Esophagus muscularis mucosa (tissue), 4 donors: ENCODE data around the gene SDK2. TPM values are rescaled to one million over a fixed set of nuclear protein-coding genes. Genes with fewer than 3 reads are reported as not detected.
A peak's percentile ranks its signal among the peaks of the same experiment; 100 is the strongest.

Experiments used
- DNase-seq: peaks from one replicate; pipeline ENCODE4 v3.0.0-alpha.2; 2017; ENCODE audit errors: extremely low spot score
- H3K27ac ChIP-seq, 4 donors: fragments of 200-600 bp; sonication (generic); replicated peaks in 1 of 4; 1 replicate in 3 of 4; 2 replicates in 1 of 4; pipeline ENCODE4 v1.5.1; 2016 to 2019; ENCODE audit warnings: mild to moderate bottlenecking in 1 of 4
- H3K27me3 ChIP-seq, 4 donors: fragments of 200-600 bp; sonication (generic); one replicate each; pipeline versions ENCODE4 v1.5.1 to v1.6.0; 2016 to 2019
- H3K36me3 ChIP-seq, 4 donors: fragments of 200-600 bp; sonication (generic); one replicate each; pipeline ENCODE4 v1.5.1; 2016 to 2019
- H3K4me1 ChIP-seq, 4 donors: fragments of 200-600 bp; sonication (generic); one replicate each; pipeline ENCODE4 v1.5.1; 2016 to 2019
- H3K4me3 ChIP-seq, 4 donors: fragments of 200-600 bp; sonication (generic); 1 replicate in 2 of 4; 2 replicates in 2 of 4; pipeline ENCODE4 v1.5.1; 2016 to 2019; ENCODE audit warnings: mild to moderate bottlenecking in 4 of 4, moderate library complexity in 1 of 4
- H3K9me3 ChIP-seq, 4 donors: fragments of 200-600 bp; sonication (generic); 1 replicate in 3 of 4; 2 replicates in 1 of 4; pipeline ENCODE4 v1.5.1; 2016 to 2019
- CTCF ChIP-seq, 3 experiments: fragments of 200-600 bp in 2 of 3; fragments of 450-650 bp in 1 of 3; sonication (generic) in 2 of 3; IDR thresholded peaks; one replicate each; pipeline ENCODE4 v1.5.1; 2017 to 2019; ENCODE audit warnings: antibody characterized with exemption in 3 of 3, mild to moderate bottlenecking in 2 of 3, moderate library complexity in 1 of 3
- EP300 ChIP-seq: sonication (generic); formaldehyde crosslinking; IDR thresholded peaks from one replicate; pipeline ENCODE4 v1.6.1; 2017; ENCODE audit warnings: antibody characterized with exemption
- POLR2A ChIP-seq: fragments of 450-650 bp; IDR thresholded peaks from one replicate; pipeline ENCODE4 v1.6.1; 2017; ENCODE audit warnings: antibody characterized with exemption, moderate library complexity, mild to moderate bottlenecking, low read depth
- POLR2AphosphoS5 ChIP-seq, 2 donors: sonication (generic); formaldehyde crosslinking; IDR thresholded peaks; one replicate each; pipeline ENCODE4 v1.6.1; 2017; ENCODE audit warnings: antibody characterized with exemption in 2 of 2
- WGBS: methylation state at CpG from one replicate; pipeline ENCODE4 v1.1.5; 2018; 5-methylcytosine and 5-hydroxymethylcytosine counted together
- intact Hi-C: fragments of 100-400 bp; cut with DNase I; formaldehyde crosslinking; loops from one replicate; pipeline ENCODE4 v1.15.1; 2023
- total RNA-seq, 4 donors: library from RNA; depleted of rRNA; stranded (reverse); fragments of >200 nt; gene quantifications; one replicate each; pipeline versions ENCODE4 v1.1.0 to v1.2.1, GENCODE V29; 2016

The SDK2 gene
- 1 to 10 TPM in 2 of 4 donors, under 1 TPM in 2; 0.42 to 2.0 (median 1.2) TPM for total RNA-seq

GRCh38 chr17:73644145-73645049 lies at the start of gene SDK2:
SDK2 (minus strand) TSS chr17:73644445; CDS start chr17:73644088, 357 bp downstream.
- no peak for DNase-seq
- intact Hi-C loops, result no loop called here
- H3K27me3 ChIP-seq, result peaks cover 0 to 89% (median 33%) of the 10 kb centered on the region in 4 donors
- no peaks in the 10 kb centered on the region for H3K9me3 ChIP-seq
- H3K36me3 ChIP-seq, result no peaks in the 10 kb centered on the region
- peak within 1 kb of the TSS; percentile 52 to 64 (median 54) for H3K4me3 ChIP-seq
- H3K4me1 ChIP-seq, result peaks cover 19 to 38% (median 35%) of the 10 kb centered on the region in 4 donors
- TF ChIP-seq POLR2AphosphoS5 (IDR thresholded peaks at IDR 0.05), result no peak
- TF ChIP-seq EP300, result no peak
- no peak for TF ChIP-seq CTCF (IDR thresholded peaks at IDR 0.05)
- no peak for TF ChIP-seq POLR2A
- H3K27ac ChIP-seq, result peak within 1 kb of the TSS in 1 of 4 donors; percentile 18
- 0% methylated on average over 8 of the region's 105 CpGs for WGBS

- H3K4me3 ChIP-seq, result no peak overlapping the region
- TF ChIP-seq POLR2A, result no peak
- TF ChIP-seq CTCF (IDR thresholded peaks at IDR 0.05), result no peak
- no peak for TF ChIP-seq EP300
- no peak for TF ChIP-seq POLR2AphosphoS5 (IDR thresholded peaks at IDR 0.05)
- peaks cover 0 to 31% (median 0%) of the 10 kb centered on the region in 4 donors for H3K27me3 ChIP-seq
- H3K27ac ChIP-seq, result no peak overlapping the region
- H3K9me3 ChIP-seq, result no peaks in the 10 kb centered on the region
- WGBS, result 80% methylated on average over 12 of the region's 12 CpGs
- no peaks in the 10 kb centered on the region for H3K36me3 ChIP-seq
- DNase-seq, result peak; percentile 74
- H3K4me1 ChIP-seq, result no peaks in the 10 kb centered on the region
- intact Hi-C loops, result no loop called here
Observed at GRCh38 chr17:73693071-73693470, 48.8 kb upstream of the SDK2 start.

GRCh38 chr17:73691321-73691766 lies 47.1 kb upstream of the SDK2 start:
- Histone ChIP-seq H3K27me3 (peaks cover 0 to 21% (median 0%) of the 10 kb centered on the region in 4 donors), H3K4me3 (no peak overlapping the region), H3K27ac (no peak overlapping the region), H3K4me1 (no peaks in the 10 kb centered on the region), H3K9me3 (peaks cover 0 to 2% (median 0%) of the 10 kb centered on the region in 4 donors), H3K36me3 (no peaks in the 10 kb centered on the region)
- intact Hi-C loops, result no loop called here
- WGBS, result 55% methylated on average over 10 of the region's 10 CpGs
- DNase-seq, result peak; percentile 83
- TF ChIP-seq POLR2AphosphoS5 (IDR thresholded peaks at IDR 0.05), result no peak
- no peak for TF ChIP-seq EP300
- TF ChIP-seq CTCF (IDR thresholded peaks at IDR 0.05), result no peak
- TF ChIP-seq POLR2A, result no peak

- peak; percentile 55 for DNase-seq
- WGBS, result 71% methylated on average over 10 of the region's 10 CpGs
- H3K9me3 ChIP-seq, result peaks cover 0 to 6% (median 0%) of the 10 kb centered on the region in 4 donors
- no peaks in the 10 kb centered on the region for H3K4me1 ChIP-seq
- no peaks in the 10 kb centered on the region for H3K36me3 ChIP-seq
- no peak overlapping the region for H3K27ac ChIP-seq
- H3K27me3 ChIP-seq, result peaks cover 0 to 21% (median 0%) of the 10 kb centered on the region in 4 donors
- intact Hi-C loops, result no loop called here
- no peak for TF ChIP-seq CTCF (IDR thresholded peaks at IDR 0.05)
- no peak for TF ChIP-seq EP300
- no peak for TF ChIP-seq POLR2AphosphoS5 (IDR thresholded peaks at IDR 0.05)
- no peak for TF ChIP-seq POLR2A
- H3K4me3 ChIP-seq, result no peak overlapping the region
Observed at GRCh38 chr17:73690676-73691075, 46.4 kb upstream of the SDK2 start.
